ENCODE measurements around the gene LAGE3.

Gene LAGE3

GRCh38 chrX:154476821-154477220 is 2.3 kb downstream of the LAGE3 start:
- DNase-seq (ENCODE audit: low spot score): no peak

GRCh38 chrX:154473683-154474082 is 5.4 kb downstream of the LAGE3 start:
- no peak for DNase-seq (ENCODE audit: low spot score)

GRCh38 chrX:154472685-154473632 is 6.1 kb downstream of the LAGE3 start:
- no peak for DNase-seq (ENCODE audit: low spot score)

- no peak for DNase-seq (ENCODE audit: low spot score)
Measured at GRCh38 chrX:154471839-154472684, 7.0 kb downstream of the LAGE3 start.

- DNase-seq (ENCODE audit: low spot score): no peak
Measured at GRCh38 chrX:154470914-154471568, 8.0 kb downstream of the LAGE3 start.

GRCh38 chrX:154470434-154470833 is 8.6 kb downstream of the LAGE3 start:
- no peak for DNase-seq (ENCODE audit: low spot score)

GRCh38 chrX:154469880-154470279 is 9.2 kb downstream of the LAGE3 start:
- DNase-seq (ENCODE audit: low spot score): no peak

- no peak for DNase-seq (ENCODE audit: low spot score)
Measured at GRCh38 chrX:154469114-154469513, 10.0 kb downstream of the LAGE3 start.

GRCh38 chrX:154468217-154468616 is 10.9 kb downstream of the LAGE3 start:
- DNase-seq (ENCODE audit: low spot score): no peak

- no peak for DNase-seq (ENCODE audit: low spot score)
Measured at GRCh38 chrX:154467556-154467955, 11.5 kb downstream of the LAGE3 start.

GRCh38 chrX:154466907-154467306 is 12.2 kb downstream of the LAGE3 start:
- no peak for DNase-seq (ENCODE audit: low spot score)

GRCh38 chrX:154466036-154466435 is 13.0 kb downstream of the LAGE3 start:
- DNase-seq (ENCODE audit: low spot score): no peak

- no peak for DNase-seq (ENCODE audit: low spot score)
Measured at GRCh38 chrX:154465601-154466000, 13.5 kb downstream of the LAGE3 start.

GRCh38 chrX:154464806-154465365 is 14.2 kb downstream of the LAGE3 start:
- no peak for DNase-seq (ENCODE audit: low spot score)

GRCh38 chrX:154463611-154464220 is 15.4 kb downstream of the LAGE3 start:
- DNase-seq (ENCODE audit: low spot score): no peak

- no peak for DNase-seq (ENCODE audit: low spot score)
Measured at GRCh38 chrX:154462396-154462795, 16.7 kb downstream of the LAGE3 start.

- DNase-seq (ENCODE audit: low spot score): no peak
Measured at GRCh38 chrX:154460326-154460725, 18.8 kb downstream of the LAGE3 start.

- no peak for DNase-seq (ENCODE audit: low spot score)
Measured at GRCh38 chrX:154459832-154460231, 19.2 kb downstream of the LAGE3 start.

- DNase-seq (ENCODE audit: low spot score): peak; percentile 48
Measured at GRCh38 chrX:154458954-154459778, 19.9 kb downstream of the LAGE3 start.

GRCh38 chrX:154458116-154458953 is 20.7 kb downstream of the LAGE3 start, which contains the start of gene PLXNA3:
Gene PLXNA3 (plus strand): TSS chrX:154458281. CDS start chrX:154460184, 1,903 bp downstream.
- peak; percentile 72 for DNase-seq (ENCODE audit: low spot score)
